Measurements from ENCODE around the gene DNAAF5. TPM values are rescaled to one million over a fixed set of nuclear protein-coding genes. Genes with fewer than 3 reads are reported as not detected.

DNAAF5 gene
- total and polyA plus RNA-seq, 2 donors = 8.3 to 9.2 TPM

DNA sequence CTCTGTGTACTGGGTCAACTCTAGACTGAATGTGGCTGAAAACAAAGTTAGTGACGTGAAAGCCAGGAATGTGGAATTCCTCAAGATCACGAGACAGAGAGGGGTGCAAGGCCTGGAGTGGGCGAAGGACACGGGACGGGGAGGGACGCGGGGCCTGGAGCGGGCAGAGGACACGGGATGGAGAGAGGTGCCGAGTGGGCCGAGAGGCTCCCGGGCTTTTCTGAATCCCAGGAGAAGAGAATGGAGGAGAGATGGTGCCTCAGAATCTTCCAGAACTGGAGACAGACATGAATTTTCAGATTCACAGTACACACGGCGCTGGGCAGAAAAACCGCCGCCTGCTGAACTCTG lies 51.2 kb downstream of the DNAAF5 start:
- WGBS = 96% methylated on average over 16 of the region's 16 CpGs
- Histone ChIP-seq H3K27me3 (ENCODE audit: control insufficient read depth in 2 of 2, insufficient read depth in 1 of 2, low read length in 1 of 2) (no peaks in the 10 kb centered on the region), H3K4me1 (ENCODE audit: control insufficient read depth in 2 of 2, insufficient read depth in 2 of 2, low read length in 2 of 2) (no peaks in the 10 kb centered on the region), H3K36me3 (ENCODE audit: control insufficient read depth in 2 of 2, insufficient read depth in 2 of 2, low read length in 1 of 2) (peaks cover 21 to 71% of the 10 kb centered on the region in 2 donors), H3K4me3 (ENCODE audit: low read length in 2 of 2) (no peak overlapping the region), H3K9me3 (ENCODE audit: control insufficient read depth in 2 of 2, insufficient read depth in 1 of 2, low read length in 1 of 2) (no peaks in the 10 kb centered on the region), H3K27ac (ENCODE audit: low read depth in 1 of 2, low read length in 1 of 2) (no peak overlapping the region)
- DNase-seq (ENCODE audit: low read depth in 6 of 9, low spot score in 9 of 9) = no peak

DNA sequence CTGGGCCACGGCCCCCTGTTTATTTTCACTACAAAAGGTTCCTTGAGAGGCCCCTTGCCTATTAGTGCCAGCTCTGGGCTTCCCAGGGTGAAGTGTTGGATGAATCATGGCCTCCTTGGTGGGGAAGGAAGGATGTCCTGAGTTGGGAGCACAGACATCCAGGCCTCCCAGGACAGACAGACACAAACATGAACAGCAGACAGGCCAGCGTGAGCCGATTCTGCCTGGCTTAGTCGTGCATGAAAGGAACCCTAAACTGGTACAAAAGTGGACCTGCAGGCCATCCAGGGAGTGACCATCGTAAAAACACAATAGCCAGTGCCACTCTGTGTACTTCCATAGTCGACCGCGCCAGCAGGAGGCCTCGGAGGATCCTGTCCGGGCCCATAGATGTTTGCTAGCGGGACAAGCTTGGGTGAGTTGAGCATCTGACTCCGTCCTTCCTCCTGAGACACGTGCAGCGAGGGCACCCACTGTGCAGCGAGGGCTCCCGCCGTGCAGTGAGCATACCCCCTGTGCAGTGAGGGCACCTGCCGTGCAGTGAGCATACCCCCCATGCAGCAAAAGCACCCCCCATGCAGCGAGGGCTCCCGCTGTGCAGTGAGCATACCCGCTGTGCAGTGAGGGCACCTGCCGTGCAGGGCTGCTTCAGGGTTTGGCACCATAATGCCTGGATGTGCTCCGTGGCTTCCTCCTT lies 51.9 kb downstream of the DNAAF5 start:
- no peak for DNase-seq (ENCODE audit: low read depth in 6 of 9, low spot score in 9 of 9)
- no peak overlapping the region for H3K27ac ChIP-seq (ENCODE audit: low read depth in 1 of 2, low read length in 1 of 2)
- WGBS = 98% methylated on average over 23 of the region's 23 CpGs

DNA sequence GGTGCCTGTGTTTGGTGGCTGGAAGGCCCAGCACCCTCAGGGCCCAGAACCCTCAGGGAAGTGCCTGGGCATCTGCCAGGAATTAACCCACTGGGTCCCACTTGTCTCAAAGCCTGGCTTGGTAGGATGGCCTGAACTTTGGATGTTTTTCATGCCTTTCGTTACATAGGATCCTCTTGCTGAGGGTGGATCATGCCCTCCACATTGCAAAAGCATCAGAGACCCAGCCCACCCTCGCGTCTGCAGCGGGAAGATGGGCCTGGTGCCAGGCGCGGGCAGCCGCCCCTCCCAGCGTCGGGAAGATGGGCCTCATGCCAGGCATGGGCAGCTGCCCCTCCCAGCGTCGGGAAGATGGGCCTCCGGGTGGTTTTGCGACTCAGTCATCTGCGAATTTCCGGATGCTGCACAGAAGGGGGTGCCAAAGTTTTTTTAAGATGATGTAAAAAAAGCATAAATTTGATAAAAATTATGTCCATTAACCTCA lies 52.5 kb downstream of the DNAAF5 start:
- Histone ChIP-seq H3K4me3 (ENCODE audit: low read length in 2 of 2) (no peak overlapping the region), H3K27me3 (ENCODE audit: control insufficient read depth in 2 of 2, insufficient read depth in 1 of 2, low read length in 1 of 2) (no peaks in the 10 kb centered on the region), H3K9me3 (ENCODE audit: control insufficient read depth in 2 of 2, insufficient read depth in 1 of 2, low read length in 1 of 2) (no peaks in the 10 kb centered on the region), H3K36me3 (ENCODE audit: control insufficient read depth in 2 of 2, insufficient read depth in 2 of 2, low read length in 1 of 2) (peaks cover 31 to 73% of the 10 kb centered on the region in 2 donors), H3K4me1 (ENCODE audit: control insufficient read depth in 2 of 2, insufficient read depth in 2 of 2, low read length in 2 of 2) (no peaks in the 10 kb centered on the region), H3K27ac (ENCODE audit: low read depth in 1 of 2, low read length in 1 of 2) (no peak overlapping the region)
- no peak for DNase-seq (ENCODE audit: low read depth in 6 of 9, low spot score in 9 of 9)
- 93% methylated on average over 15 of the region's 15 CpGs for WGBS

More for the DNA sequence above, 51.9 kb downstream of the DNAAF5 start:
- Histone ChIP-seq H3K4me3 (ENCODE audit: low read length in 2 of 2) (no peak overlapping the region), H3K36me3 (ENCODE audit: control insufficient read depth in 2 of 2, insufficient read depth in 2 of 2, low read length in 1 of 2) (peaks cover 27 to 73% of the 10 kb centered on the region in 2 donors), H3K4me1 (ENCODE audit: control insufficient read depth in 2 of 2, insufficient read depth in 2 of 2, low read length in 2 of 2) (no peaks in the 10 kb centered on the region), H3K27me3 (ENCODE audit: control insufficient read depth in 2 of 2, insufficient read depth in 1 of 2, low read length in 1 of 2) (no peaks in the 10 kb centered on the region), H3K9me3 (ENCODE audit: control insufficient read depth in 2 of 2, insufficient read depth in 1 of 2, low read length in 1 of 2) (no peaks in the 10 kb centered on the region)

DNA sequence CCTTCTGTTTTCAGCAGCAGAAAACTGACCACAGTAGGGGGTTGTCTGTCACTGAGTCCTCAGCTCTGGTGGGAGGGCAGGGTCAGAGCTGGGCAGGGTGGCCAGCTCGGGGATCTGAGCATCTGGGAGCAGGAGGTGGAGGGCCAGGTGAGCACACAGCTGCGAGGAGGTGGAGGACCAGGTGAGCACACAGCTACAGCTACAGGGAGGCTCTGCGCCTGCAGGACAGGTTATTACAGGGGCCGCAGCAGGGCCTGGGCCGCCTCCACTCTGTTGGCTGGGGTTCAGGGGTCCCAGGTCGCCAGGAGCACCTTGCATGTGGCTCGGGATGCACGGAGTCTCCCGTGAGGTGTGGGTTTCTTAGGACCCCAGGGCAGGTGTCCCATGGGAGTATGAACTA lies 53.0 kb downstream of the DNAAF5 start:
- H3K4me1 ChIP-seq (ENCODE audit: control insufficient read depth in 2 of 2, insufficient read depth in 2 of 2, low read length in 2 of 2) = no peaks in the 10 kb centered on the region
- DNase-seq (ENCODE audit: low read depth in 6 of 9, low spot score in 9 of 9) = no peak
- no peak overlapping the region for H3K27ac ChIP-seq (ENCODE audit: low read depth in 1 of 2, low read length in 1 of 2)
- no peaks in the 10 kb centered on the region for H3K9me3 ChIP-seq (ENCODE audit: control insufficient read depth in 2 of 2, insufficient read depth in 1 of 2, low read length in 1 of 2)
- no peak overlapping the region for H3K4me3 ChIP-seq (ENCODE audit: low read length in 2 of 2)
- H3K36me3 ChIP-seq (ENCODE audit: control insufficient read depth in 2 of 2, insufficient read depth in 2 of 2, low read length in 1 of 2) = peaks cover 32 to 73% of the 10 kb centered on the region in 2 donors
- no peaks in the 10 kb centered on the region for H3K27me3 ChIP-seq (ENCODE audit: control insufficient read depth in 2 of 2, insufficient read depth in 1 of 2, low read length in 1 of 2)
- WGBS = 88% methylated on average over 9 of the region's 9 CpGs

DNA sequence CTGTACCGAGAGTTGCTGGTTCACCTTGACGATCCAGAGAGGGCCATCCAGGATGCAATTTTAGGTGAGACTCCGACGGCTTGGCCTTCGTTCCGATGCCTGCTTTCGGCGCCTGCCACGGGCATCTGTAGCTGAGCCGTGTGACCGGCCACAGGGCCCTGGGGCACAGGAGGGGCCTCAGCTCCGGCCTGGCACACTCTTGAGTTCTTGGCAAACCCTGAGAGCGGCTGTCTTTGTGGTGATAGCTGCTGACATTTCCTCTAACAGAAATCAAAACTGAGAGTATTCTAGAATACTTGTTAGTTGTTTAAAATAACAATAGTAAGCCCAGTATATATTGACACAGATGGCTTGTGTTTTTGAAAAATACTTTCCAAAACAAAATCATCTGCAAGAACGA lies 53.6 kb downstream of the DNAAF5 start:
- no peak overlapping the region for H3K27ac ChIP-seq (ENCODE audit: low read depth in 1 of 2, low read length in 1 of 2)
- H3K9me3 ChIP-seq (ENCODE audit: control insufficient read depth in 2 of 2, insufficient read depth in 1 of 2, low read length in 1 of 2) = no peaks in the 10 kb centered on the region
- H3K27me3 ChIP-seq (ENCODE audit: control insufficient read depth in 2 of 2, insufficient read depth in 1 of 2, low read length in 1 of 2) = no peaks in the 10 kb centered on the region
- no peak overlapping the region for H3K4me3 ChIP-seq (ENCODE audit: low read length in 2 of 2)
- DNase-seq (ENCODE audit: low read depth in 6 of 9, low spot score in 9 of 9) = no peak
- H3K4me1 ChIP-seq (ENCODE audit: control insufficient read depth in 2 of 2, insufficient read depth in 2 of 2, low read length in 2 of 2) = no peaks in the 10 kb centered on the region
- 96% methylated on average over 14 of the region's 14 CpGs for WGBS
- H3K36me3 ChIP-seq (ENCODE audit: control insufficient read depth in 2 of 2, insufficient read depth in 2 of 2, low read length in 1 of 2) = peaks cover 29 to 73% of the 10 kb centered on the region in 2 donors

DNA sequence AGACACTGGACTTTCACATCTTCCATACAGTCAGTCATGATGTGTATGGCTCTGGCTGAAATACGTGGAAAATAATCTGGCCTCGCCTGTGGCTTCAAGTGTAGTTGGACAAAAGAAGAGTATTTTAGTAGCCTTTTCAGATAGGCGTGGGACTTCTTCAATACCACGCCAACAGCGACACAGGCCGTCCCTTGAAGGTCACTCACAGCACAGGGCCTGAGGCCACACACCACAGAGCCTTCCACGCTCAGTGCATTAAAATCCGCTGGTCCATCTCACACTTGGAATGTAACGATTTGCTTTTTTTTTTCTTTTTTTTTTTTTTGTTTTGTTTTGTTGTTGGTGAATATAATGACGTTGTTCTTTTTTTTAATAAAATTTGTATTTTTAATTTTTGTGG lies 54.0 kb downstream of the DNAAF5 start:
- Histone ChIP-seq H3K27me3 (ENCODE audit: control insufficient read depth in 2 of 2, insufficient read depth in 1 of 2, low read length in 1 of 2) (no peaks in the 10 kb centered on the region), H3K27ac (ENCODE audit: low read depth in 1 of 2, low read length in 1 of 2) (no peak overlapping the region), H3K4me1 (ENCODE audit: control insufficient read depth in 2 of 2, insufficient read depth in 2 of 2, low read length in 2 of 2) (no peaks in the 10 kb centered on the region), H3K9me3 (ENCODE audit: control insufficient read depth in 2 of 2, insufficient read depth in 1 of 2, low read length in 1 of 2) (no peaks in the 10 kb centered on the region), H3K4me3 (ENCODE audit: low read length in 2 of 2) (no peak overlapping the region), H3K36me3 (ENCODE audit: control insufficient read depth in 2 of 2, insufficient read depth in 2 of 2, low read length in 1 of 2) (peaks cover 29 to 69% of the 10 kb centered on the region in 2 donors)
- no peak for DNase-seq (ENCODE audit: low read depth in 6 of 9, low spot score in 9 of 9)
- 97% methylated on average over 10 of the region's 10 CpGs for WGBS

DNA sequence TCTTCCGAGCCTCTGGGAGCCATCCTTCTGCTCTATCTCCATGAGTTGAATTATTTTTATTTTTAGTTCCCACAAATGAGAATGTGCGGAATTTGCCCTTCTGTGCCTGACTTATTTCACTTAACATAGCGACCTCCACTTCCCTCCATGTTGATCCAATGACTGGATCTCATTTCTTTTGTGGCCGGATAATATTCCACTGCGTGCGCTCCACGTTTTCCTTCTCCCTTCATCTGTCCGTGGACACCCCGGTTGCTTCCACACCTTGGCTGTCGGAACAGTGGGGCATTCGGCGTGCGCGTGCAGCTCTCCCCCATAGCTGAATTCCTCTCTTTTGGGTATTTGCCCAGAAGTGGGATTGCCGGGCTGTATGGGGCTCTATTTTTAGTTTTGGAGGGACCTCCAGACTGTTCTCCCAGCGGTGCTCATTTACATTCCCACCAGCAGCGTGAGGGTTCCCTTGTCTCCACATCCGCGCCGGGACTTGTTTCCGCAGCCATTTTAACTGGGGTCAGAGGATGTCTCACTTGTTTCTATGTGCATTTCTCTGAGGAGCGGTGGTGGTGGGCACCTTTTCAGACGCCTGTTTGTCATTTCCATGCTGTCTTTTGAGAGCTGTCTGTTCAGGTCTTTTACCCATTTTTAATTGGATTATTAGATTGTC lies 54.8 kb downstream of the DNAAF5 start:
- no peaks in the 10 kb centered on the region for H3K27me3 ChIP-seq (ENCODE audit: control insufficient read depth in 2 of 2, insufficient read depth in 1 of 2, low read length in 1 of 2)
- no peaks in the 10 kb centered on the region for H3K4me1 ChIP-seq (ENCODE audit: control insufficient read depth in 2 of 2, insufficient read depth in 2 of 2, low read length in 2 of 2)
- no peak overlapping the region for H3K4me3 ChIP-seq (ENCODE audit: low read length in 2 of 2)
- no peak for DNase-seq (ENCODE audit: low read depth in 6 of 9, low spot score in 9 of 9)
- WGBS = 96% methylated on average over 23 of the region's 23 CpGs
- no peak overlapping the region for H3K27ac ChIP-seq (ENCODE audit: low read depth in 1 of 2, low read length in 1 of 2)
- peaks cover 30 to 66% of the 10 kb centered on the region in 2 donors for H3K36me3 ChIP-seq (ENCODE audit: control insufficient read depth in 2 of 2, insufficient read depth in 2 of 2, low read length in 1 of 2)
- H3K9me3 ChIP-seq (ENCODE audit: control insufficient read depth in 2 of 2, insufficient read depth in 1 of 2, low read length in 1 of 2) = no peaks in the 10 kb centered on the region

DNA sequence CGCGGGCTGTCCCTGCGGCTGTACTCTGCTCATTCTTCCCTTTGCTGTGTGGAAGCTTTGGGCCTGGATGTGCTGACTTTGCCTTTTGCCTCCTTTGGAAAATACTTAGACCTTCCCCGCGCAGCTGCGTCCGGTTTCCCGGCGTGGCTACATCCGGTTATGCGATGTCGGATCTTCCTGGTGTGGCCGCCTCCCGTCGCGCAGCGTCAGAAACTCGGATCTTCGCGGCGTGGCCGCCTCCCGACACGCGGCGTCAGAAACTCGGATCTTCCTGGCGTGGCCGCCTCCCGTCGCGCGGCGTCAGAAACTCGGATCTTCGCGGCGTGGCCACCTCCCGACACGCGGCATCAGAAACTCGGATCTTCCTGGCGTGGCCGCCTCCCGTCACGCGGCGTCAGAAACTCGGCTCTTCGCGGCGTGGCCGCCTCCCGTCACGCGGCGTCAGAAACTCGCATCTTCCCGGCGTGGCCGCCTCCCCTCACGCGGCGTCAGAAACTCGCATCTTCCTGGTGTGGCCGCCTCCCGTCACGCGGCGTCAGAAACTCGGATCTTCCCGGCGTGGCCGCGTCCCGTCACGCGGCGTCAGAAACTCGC lies 55.5 kb downstream of the DNAAF5 start:
- H3K27me3 ChIP-seq (ENCODE audit: control insufficient read depth in 2 of 2, insufficient read depth in 1 of 2, low read length in 1 of 2) = no peaks in the 10 kb centered on the region
- 97% methylated on average over 80 of the region's 80 CpGs for WGBS
- no peak overlapping the region for H3K4me3 ChIP-seq (ENCODE audit: low read length in 2 of 2)
- H3K36me3 ChIP-seq (ENCODE audit: control insufficient read depth in 2 of 2, insufficient read depth in 2 of 2, low read length in 1 of 2) = peaks cover 30 to 59% of the 10 kb centered on the region in 2 donors
- H3K4me1 ChIP-seq (ENCODE audit: control insufficient read depth in 2 of 2, insufficient read depth in 2 of 2, low read length in 2 of 2) = no peaks in the 10 kb centered on the region
- no peak overlapping the region for H3K27ac ChIP-seq (ENCODE audit: low read depth in 1 of 2, low read length in 1 of 2)
- DNase-seq (ENCODE audit: low read depth in 6 of 9, low spot score in 9 of 9) = no peak
- H3K9me3 ChIP-seq (ENCODE audit: control insufficient read depth in 2 of 2, insufficient read depth in 1 of 2, low read length in 1 of 2) = no peaks in the 10 kb centered on the region

DNA sequence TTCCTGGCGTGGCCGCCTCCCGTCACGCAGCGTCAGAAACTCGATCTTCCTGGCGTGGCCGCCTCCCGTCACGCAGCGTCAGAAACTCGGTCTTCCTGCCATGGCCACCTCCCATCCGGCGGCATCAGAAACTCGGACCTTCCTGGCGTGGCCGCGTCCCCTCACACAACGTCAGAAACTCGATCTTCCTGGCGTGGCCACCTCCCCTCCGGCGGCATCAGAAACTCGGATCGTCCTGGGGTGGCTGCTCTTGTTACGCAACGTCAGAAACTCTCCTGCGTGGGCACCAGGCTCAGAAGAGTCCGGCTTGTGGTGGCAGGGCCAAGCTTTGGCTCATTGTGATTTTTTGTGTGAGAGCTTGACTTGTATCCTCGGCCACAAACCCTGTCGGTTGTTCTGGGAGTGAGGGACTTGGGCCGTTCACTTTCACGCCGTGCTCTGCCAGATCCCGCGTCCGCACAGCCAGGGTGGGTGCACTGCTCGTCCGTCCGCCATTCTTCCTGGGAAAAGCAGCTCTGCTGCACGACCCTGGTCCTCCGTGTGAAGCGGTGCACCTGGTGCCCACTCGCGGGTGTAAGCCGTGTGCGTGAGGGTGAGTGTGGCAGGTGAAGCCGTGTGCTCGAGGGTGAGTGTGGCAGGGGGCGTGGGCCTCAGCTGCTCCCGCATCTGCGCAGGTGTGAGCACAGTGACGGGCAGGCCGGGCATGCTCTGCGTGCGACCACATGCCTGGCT lies 56.4 kb downstream of the DNAAF5 start:
- no peak for DNase-seq (ENCODE audit: low read depth in 6 of 9, low spot score in 9 of 9)
- peaks cover 0 to under 1% of the 10 kb centered on the region in 2 donors for H3K9me3 ChIP-seq (ENCODE audit: control insufficient read depth in 2 of 2, insufficient read depth in 1 of 2, low read length in 1 of 2)
- no peaks in the 10 kb centered on the region for H3K4me1 ChIP-seq (ENCODE audit: control insufficient read depth in 2 of 2, insufficient read depth in 2 of 2, low read length in 2 of 2)
- peaks cover 32 to 53% of the 10 kb centered on the region in 2 donors for H3K36me3 ChIP-seq (ENCODE audit: control insufficient read depth in 2 of 2, insufficient read depth in 2 of 2, low read length in 1 of 2)
- 97% methylated on average over 54 of the region's 56 CpGs for WGBS
- no peaks in the 10 kb centered on the region for H3K27me3 ChIP-seq (ENCODE audit: control insufficient read depth in 2 of 2, insufficient read depth in 1 of 2, low read length in 1 of 2)
- no peak overlapping the region for H3K27ac ChIP-seq (ENCODE audit: low read depth in 1 of 2, low read length in 1 of 2)
- H3K4me3 ChIP-seq (ENCODE audit: low read length in 2 of 2) = no peak overlapping the region
